ENCODE data around the gene VSIG10L.

Gene VSIG10L

GRCh38 chr19:51352783-51353360 lies 10.9 kb upstream of the VSIG10L start:
- H3K27ac ChIP-seq, result no peak overlapping the region
- peaks cover 49% of the 10 kb centered on the region for H3K36me3 ChIP-seq
- TF ChIP-seq Cebpa-rat (IDR thresholded peaks at IDR 0.05), result no peak
- H3K9me3 ChIP-seq, result no peaks in the 10 kb centered on the region
- H3K4me2 ChIP-seq, result no peak overlapping the region
- H3K4me1 ChIP-seq, result 0 out of 2 replicates have a peak, but pooled peaks cover under 1% of the 10 kb centered on the region
- no peak overlapping the region for H3K9ac ChIP-seq
- H3K27me3 ChIP-seq, result no peaks in the 10 kb centered on the region
- H4K20me1 ChIP-seq, result no peaks in the 10 kb centered on the region
- H3K4me3 ChIP-seq, result no peak overlapping the region

GRCh38 chr19:51351266-51351990 lies 9.5 kb upstream of the VSIG10L start:
- Histone ChIP-seq H3K4me2 (no peak overlapping the region), H3K9me3 (no peaks in the 10 kb centered on the region), H3K9ac (no peak overlapping the region), H4K20me1 (no peaks in the 10 kb centered on the region), H3K27ac (no peak overlapping the region), H3K4me3 (no peak overlapping the region), H3K36me3 (peaks cover 59% of the 10 kb centered on the region), H3K4me1 (no peaks in the 10 kb centered on the region), H3K27me3 (no peaks in the 10 kb centered on the region)
- TF ChIP-seq Cebpa-rat (IDR thresholded peaks at IDR 0.05), result no peak

- no peak overlapping the region for H3K4me2 ChIP-seq
- peaks cover 21% of the 10 kb centered on the region for H3K4me1 ChIP-seq
- no peak overlapping the region for H3K27ac ChIP-seq
- peaks cover 66% of the 10 kb centered on the region for H3K36me3 ChIP-seq
- H3K9ac ChIP-seq, result no peak overlapping the region
- H4K20me1 ChIP-seq, result no peaks in the 10 kb centered on the region
- no peak for TF ChIP-seq Cebpa-rat (IDR thresholded peaks at IDR 0.05)
- H3K9me3 ChIP-seq, result no peaks in the 10 kb centered on the region
- no peak overlapping the region for H3K4me3 ChIP-seq
- no peaks in the 10 kb centered on the region for H3K27me3 ChIP-seq
Measured at GRCh38 chr19:51347209-51347928, 5.4 kb upstream of the VSIG10L start.

- TF ChIP-seq Cebpa-rat (IDR thresholded peaks at IDR 0.05), result no peak
- Histone ChIP-seq H3K4me3 (no peak overlapping the region), H3K4me1 (peaks cover 21% of the 10 kb centered on the region), H3K27ac (no peak overlapping the region), H3K9me3 (no peaks in the 10 kb centered on the region), H3K27me3 (no peaks in the 10 kb centered on the region), H4K20me1 (no peaks in the 10 kb centered on the region), H3K4me2 (no peak overlapping the region), H3K9ac (no peak overlapping the region), H3K36me3 (peaks cover 61% of the 10 kb centered on the region)
Measured at GRCh38 chr19:51346742-51347141, 4.8 kb upstream of the VSIG10L start.

GRCh38 chr19:51345076-51345620 lies 3.2 kb upstream of the VSIG10L start:
- no peaks in the 10 kb centered on the region for H3K9me3 ChIP-seq
- H4K20me1 ChIP-seq, result no peaks in the 10 kb centered on the region
- H3K27ac ChIP-seq, result no peak overlapping the region
- H3K9ac ChIP-seq, result no peak overlapping the region
- peaks cover 13% of the 10 kb centered on the region for H3K27me3 ChIP-seq
- H3K4me3 ChIP-seq, result no peak overlapping the region
- H3K4me2 ChIP-seq, result no peak overlapping the region
- no peak for TF ChIP-seq Cebpa-rat (IDR thresholded peaks at IDR 0.05)
- H3K4me1 ChIP-seq, result peaks cover 28% of the 10 kb centered on the region
- H3K36me3 ChIP-seq, result peaks cover 45% of the 10 kb centered on the region

- no peaks in the 10 kb centered on the region for H3K9me3 ChIP-seq
- H3K36me3 ChIP-seq, result peaks cover 33% of the 10 kb centered on the region
- no peaks in the 10 kb centered on the region for H4K20me1 ChIP-seq
- H3K27me3 ChIP-seq, result peaks cover 13% of the 10 kb centered on the region
- peak overlapping the region; percentile 9; the same call in 1 of the 2 replicates for H3K4me2 ChIP-seq
- no peak overlapping the region for H3K27ac ChIP-seq
- no peak for TF ChIP-seq Cebpa-rat (IDR thresholded peaks at IDR 0.05)
- H3K9ac ChIP-seq, result no peak overlapping the region
- H3K4me1 ChIP-seq, result peaks cover 36% of the 10 kb centered on the region
- H3K4me3 ChIP-seq, result no peak overlapping the region
Measured at GRCh38 chr19:51342631-51343569, 961 bp upstream of the VSIG10L start.

GRCh38 chr19:51341066-51341465 lies 873 bp downstream of the VSIG10L start:
- no peak for TF ChIP-seq Cebpa-rat (IDR thresholded peaks at IDR 0.05)
- Histone ChIP-seq H4K20me1 (no peaks in the 10 kb centered on the region), H3K27ac (no peak overlapping the region), H3K4me3 (0 out of 2 replicates have a peak overlapping the region, but pooled peaks have one; percentile 71), H3K9ac (no peak overlapping the region), H3K27me3 (peaks cover 13% of the 10 kb centered on the region), H3K36me3 (peaks cover 15% of the 10 kb centered on the region), H3K4me2 (peak overlapping the region; percentile 98), H3K9me3 (no peaks in the 10 kb centered on the region), H3K4me1 (peaks cover 37% of the 10 kb centered on the region)

GRCh38 chr19:51339687-51340656 lies 2.0 kb downstream of the VSIG10L start:
- peak overlapping the region; percentile 68 for H3K27ac ChIP-seq
- peak overlapping the region; percentile 70 for H3K9ac ChIP-seq
- peak overlapping the region; percentile 98 for H3K4me2 ChIP-seq
- peaks cover 5% of the 10 kb centered on the region for H3K36me3 ChIP-seq
- TF ChIP-seq Cebpa-rat (IDR thresholded peaks at IDR 0.05), result no peak
- H3K4me3 ChIP-seq, result peak overlapping the region; percentile 71
- H4K20me1 ChIP-seq, result no peaks in the 10 kb centered on the region
- peaks cover 13% of the 10 kb centered on the region for H3K27me3 ChIP-seq
- peaks cover 36% of the 10 kb centered on the region for H3K4me1 ChIP-seq
- no peaks in the 10 kb centered on the region for H3K9me3 ChIP-seq
